ENCODE data around the gene PLXND1. TPM values are rescaled to one million over a fixed set of nuclear protein-coding genes. Genes with fewer than 3 reads are reported as not detected.
A peak's percentile ranks its signal among the peaks of the same experiment; 100 is the strongest.

PLXND1 gene
- total RNA-seq, 2 donors from 2014 or later = 16.5 to 38.8 TPM

GRCh38 chr3:129596194-129597086 lies 10.0 kb downstream of the PLXND1 start:
- peak; percentile 14 for ATAC-seq
- peak; percentile 52 to 68 for DNase-seq
- intact Hi-C loops (cut with DNase I, micrococcal nuclease) = no loop called here

- ATAC-seq (no peak), DNase-seq (no peak)
- intact Hi-C loops (cut with DNase I, micrococcal nuclease) = no loop called here
These were observed 10.8 kb downstream of the PLXND1 start for GRCh38 chr3:129595544-129596193.

GRCh38 chr3:129594907-129595390 lies 11.5 kb downstream of the PLXND1 start:
- no peak for ATAC-seq
- intact Hi-C loops (cut with DNase I, micrococcal nuclease) = no loop called here
- no peak for DNase-seq

GRCh38 chr3:129594409-129594808 lies 12.1 kb downstream of the PLXND1 start:
- DNase-seq = no peak
- intact Hi-C loops (cut with DNase I, micrococcal nuclease) = no loop called here
- no peak for ATAC-seq

- peak in 1 of 2 donors; percentile 56 for DNase-seq
- ATAC-seq = peak; percentile 76
- intact Hi-C loops (cut with DNase I, micrococcal nuclease) = no loop called here
These were observed 12.7 kb downstream of the PLXND1 start for GRCh38 chr3:129593595-129594339.

GRCh38 chr3:129593230-129593594 lies 13.3 kb downstream of the PLXND1 start:
- intact Hi-C loops (cut with DNase I, micrococcal nuclease) = no loop called here
- ATAC-seq (no peak), DNase-seq (no peak)

GRCh38 chr3:129592381-129593131 lies 13.9 kb downstream of the PLXND1 start:
- no peak for ATAC-seq
- DNase-seq = peak; percentile 52 to 71
- intact Hi-C loops (cut with DNase I, micrococcal nuclease) = no loop called here

- no peak for ATAC-seq
- intact Hi-C loops (cut with DNase I, micrococcal nuclease) = no loop called here
These were observed 14.5 kb downstream of the PLXND1 start for GRCh38 chr3:129591932-129592331.

GRCh38 chr3:129590215-129590614 lies 16.3 kb downstream of the PLXND1 start:
- intact Hi-C loops (cut with DNase I, micrococcal nuclease) = no loop called here
- no peak for DNase-seq
- no peak for ATAC-seq

More at GRCh38 chr3:129591932-129592331, 14.5 kb downstream of the PLXND1 start:
- no peak for DNase-seq

GRCh38 chr3:129587566-129588210 lies 18.8 kb downstream of the PLXND1 start:
- no peak for ATAC-seq
- intact Hi-C loops (cut with DNase I, micrococcal nuclease) = no loop called here
- no peak for DNase-seq

- DNase-seq (peak in 1 of 2 donors; percentile 71), ATAC-seq (no peak)
- intact Hi-C loops (cut with DNase I, micrococcal nuclease) = no loop called here
These were observed 19.6 kb downstream of the PLXND1 start for GRCh38 chr3:129586746-129587430.

- intact Hi-C loops (cut with DNase I, micrococcal nuclease) = no loop called here
- DNase-seq (no peak), ATAC-seq (no peak)
These were observed 20.4 kb downstream of the PLXND1 start for GRCh38 chr3:129585949-129586657.

- ATAC-seq = no peak
- intact Hi-C loops (cut with DNase I, micrococcal nuclease) = no loop called here
- DNase-seq = no peak
These were observed 21.8 kb downstream of the PLXND1 start for GRCh38 chr3:129584631-129585030.

GRCh38 chr3:129583289-129583688 lies 23.2 kb downstream of the PLXND1 start:
- DNase-seq (no peak), ATAC-seq (no peak)
- intact Hi-C loops (cut with DNase I, micrococcal nuclease) = no loop called here

GRCh38 chr3:129582799-129583198 lies 23.7 kb downstream of the PLXND1 start:
- intact Hi-C loops (cut with DNase I, micrococcal nuclease) = no loop called here
- no peak for ATAC-seq

GRCh38 chr3:129581623-129582022 lies 24.9 kb downstream of the PLXND1 start:
- DNase-seq = no peak
- intact Hi-C loops (cut with DNase I, micrococcal nuclease) = no loop called here
- ATAC-seq = no peak

More at GRCh38 chr3:129582799-129583198, 23.7 kb downstream of the PLXND1 start:
- DNase-seq = no peak

- intact Hi-C loops (cut with DNase I, micrococcal nuclease) = no loop called here
- ATAC-seq = no peak
- no peak for DNase-seq
These were observed 26.5 kb downstream of the PLXND1 start for GRCh38 chr3:129579991-129580390.
